Stimulated activated CD8-positive, alpha-beta memory T cell treated with anti-CD3 and anti-CD28 coated beads, Interleukin-4, amount 100 ng/mL, for 1 hour (primary cell): ENCODE data around the gene F5.

Experiments used
- DNase-seq, 2 donors: peaks; one replicate each; pipeline ENCODE4 v3.0.0-alpha.2; 2020; ENCODE audit warnings: low read depth in 2 of 2, low spot score in 1 of 2

The F5 gene

GRCh38 chr1:169588785-169589485 lies 2.7 kb upstream of the F5 start:
- no peak for DNase-seq

- DNase-seq = no peak
These were observed 1.8 kb upstream of the F5 start for GRCh38 chr1:169588112-169588511.

- DNase-seq = no peak
These were observed 250 bp downstream of the F5 start for GRCh38 chr1:169586067-169586394.

- no peak for DNase-seq
These were observed 1.1 kb downstream of the F5 start for GRCh38 chr1:169585181-169585580.

GRCh38 chr1:169584483-169585144 lies 1.7 kb downstream of the F5 start:
- no peak for DNase-seq

GRCh38 chr1:169577981-169578738 lies 8.1 kb downstream of the F5 start:
- DNase-seq = no peak

- DNase-seq = no peak
These were observed 9.3 kb downstream of the F5 start for GRCh38 chr1:169576935-169577331.

GRCh38 chr1:169576241-169576934 lies 9.9 kb downstream of the F5 start:
- no peak for DNase-seq

GRCh38 chr1:169574336-169574735 lies 11.9 kb downstream of the F5 start:
- no peak for DNase-seq

- DNase-seq = no peak
These were observed 14.1 kb downstream of the F5 start for GRCh38 chr1:169572187-169572586.

- DNase-seq = no peak
These were observed 14.8 kb downstream of the F5 start for GRCh38 chr1:169571450-169571849.

- DNase-seq = no peak
These were observed 16.1 kb downstream of the F5 start for GRCh38 chr1:169570172-169570574.

GRCh38 chr1:169568497-169568896 lies 17.8 kb downstream of the F5 start:
- no peak for DNase-seq

- DNase-seq = no peak
These were observed 20.7 kb downstream of the F5 start for GRCh38 chr1:169565335-169566271.

- no peak for DNase-seq
These were observed 22.6 kb downstream of the F5 start for GRCh38 chr1:169563650-169564049.

- DNase-seq = no peak
These were observed 23.2 kb downstream of the F5 start for GRCh38 chr1:169563019-169563615.

GRCh38 chr1:169561692-169562091 lies 24.6 kb downstream of the F5 start:
- no peak for DNase-seq

GRCh38 chr1:169557131-169557530 lies 29.1 kb downstream of the F5 start:
- DNase-seq = no peak

- no peak for DNase-seq
These were observed 36.0 kb downstream of the F5 start for GRCh38 chr1:169550294-169550693.

GRCh38 chr1:169548282-169548681 lies 38.0 kb downstream of the F5 start:
- DNase-seq = no peak
